Cardiac fibroblast (primary cell): Measurements from ENCODE around the gene EBF4.

Experiments used
- DNase-seq, 2 donors: peaks; one replicate each; pipeline versions ENCODE4 v3.0.0 to v3.0.0-alpha.2; 2010; ENCODE audit warnings: low read depth in 2 of 2
- H3K4me3 ChIP-seq, 2 donors: replicated peaks in 1 of 2; 1 replicate in 1 of 2; 2 replicates in 1 of 2; pipeline ENCODE4 v1.5.1; 2011; ENCODE audit warnings: low read depth in 2 of 2, low read length in 2 of 2, mild to moderate bottlenecking in 2 of 2, moderate library complexity in 1 of 2
- CTCF ChIP-seq: IDR thresholded peaks from one replicate; pipeline ENCODE4 v1.5.1; 2011; ENCODE audit warnings: low read depth, mild to moderate bottlenecking, low read length, inconsistent platforms

The EBF4 gene

GRCh38 chr20:2691127-2691526 lies 1.5 kb upstream of the EBF4 start:
- no peak for DNase-seq
- no peak for TF ChIP-seq CTCF
- H3K4me3 ChIP-seq, result no peak overlapping the region

- no peak overlapping the region for H3K4me3 ChIP-seq
- no peak for DNase-seq
- TF ChIP-seq CTCF, result no peak
These were observed 931 bp upstream of the EBF4 start for GRCh38 chr20:2691663-2692035.

GRCh38 chr20:2692886-2693285 lies 306 bp downstream of the EBF4 start:
- no peak for TF ChIP-seq CTCF
- no peak for DNase-seq
- H3K4me3 ChIP-seq, result no peak overlapping the region

GRCh38 chr20:2693286-2694007 lies 867 bp downstream of the EBF4 start:
- H3K4me3 ChIP-seq, result peak overlapping the region in 1 of 2 donors; percentile 14
- DNase-seq, result peak in 1 of 2 donors; percentile 3
- no peak for TF ChIP-seq CTCF

- DNase-seq, result no peak
- TF ChIP-seq CTCF, result no peak
- no peak overlapping the region for H3K4me3 ChIP-seq
These were observed 1.5 kb downstream of the EBF4 start for GRCh38 chr20:2694008-2694471.

GRCh38 chr20:2694519-2694918 lies 1.9 kb downstream of the EBF4 start:
- H3K4me3 ChIP-seq, result no peak overlapping the region

More at GRCh38 chr20:2694519-2694918, 1.9 kb downstream of the EBF4 start:
- no peak for TF ChIP-seq CTCF
- DNase-seq, result no peak
